ENCODE data around the gene APBA2. TPM values are rescaled to one million over a fixed set of nuclear protein-coding genes. Genes with fewer than 3 reads are reported as not detected.

The APBA2 gene
- total RNA-seq, 1 donor from 2014 or later = 30.0 TPM

DNA sequence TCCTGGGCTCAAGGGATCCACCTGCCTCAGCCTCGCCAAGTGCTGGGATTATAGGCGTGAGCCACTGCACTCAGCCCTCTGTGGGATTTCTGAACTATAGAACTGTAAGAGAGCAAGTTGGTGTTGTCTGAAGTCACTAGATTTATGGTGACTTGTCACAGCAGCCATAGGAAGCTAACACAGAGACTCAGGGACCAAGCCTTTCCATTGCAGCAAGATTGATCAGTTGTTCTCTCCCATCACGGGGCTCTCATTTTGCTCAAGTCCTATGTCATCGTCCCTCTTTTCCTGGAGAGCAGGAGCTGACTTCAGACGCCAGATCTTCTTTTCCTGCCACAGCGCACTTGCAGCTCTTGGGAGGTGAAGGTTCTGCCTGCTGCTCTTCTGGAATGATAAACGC, 61.0 kb downstream of the APBA2 start:
- TF ChIP-seq, protein P1, sequence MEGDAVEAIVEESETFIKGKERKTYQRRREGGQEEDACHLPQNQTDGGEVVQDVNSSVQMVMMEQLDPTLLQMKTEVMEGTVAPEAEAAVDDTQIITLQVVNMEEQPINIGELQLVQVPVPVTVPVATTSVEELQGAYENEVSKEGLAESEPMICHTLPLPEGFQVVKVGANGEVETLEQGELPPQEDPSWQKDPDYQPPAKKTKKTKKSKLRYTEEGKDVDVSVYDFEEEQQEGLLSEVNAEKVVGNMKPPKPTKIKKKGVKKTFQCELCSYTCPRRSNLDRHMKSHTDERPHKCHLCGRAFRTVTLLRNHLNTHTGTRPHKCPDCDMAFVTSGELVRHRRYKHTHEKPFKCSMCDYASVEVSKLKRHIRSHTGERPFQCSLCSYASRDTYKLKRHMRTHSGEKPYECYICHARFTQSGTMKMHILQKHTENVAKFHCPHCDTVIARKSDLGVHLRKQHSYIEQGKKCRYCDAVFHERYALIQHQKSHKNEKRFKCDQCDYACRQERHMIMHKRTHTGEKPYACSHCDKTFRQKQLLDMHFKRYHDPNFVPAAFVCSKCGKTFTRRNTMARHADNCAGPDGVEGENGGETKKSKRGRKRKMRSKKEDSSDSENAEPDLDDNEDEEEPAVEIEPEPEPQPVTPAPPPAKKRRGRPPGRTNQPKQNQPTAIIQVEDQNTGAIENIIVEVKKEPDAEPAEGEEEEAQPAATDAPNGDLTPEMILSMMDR (conservative IDR thresholded peaks at IDR 0.05; ENCODE audit: low read depth, low read length) = no peak
- no peak for DNase-seq (ENCODE audit: low read depth)

DNA sequence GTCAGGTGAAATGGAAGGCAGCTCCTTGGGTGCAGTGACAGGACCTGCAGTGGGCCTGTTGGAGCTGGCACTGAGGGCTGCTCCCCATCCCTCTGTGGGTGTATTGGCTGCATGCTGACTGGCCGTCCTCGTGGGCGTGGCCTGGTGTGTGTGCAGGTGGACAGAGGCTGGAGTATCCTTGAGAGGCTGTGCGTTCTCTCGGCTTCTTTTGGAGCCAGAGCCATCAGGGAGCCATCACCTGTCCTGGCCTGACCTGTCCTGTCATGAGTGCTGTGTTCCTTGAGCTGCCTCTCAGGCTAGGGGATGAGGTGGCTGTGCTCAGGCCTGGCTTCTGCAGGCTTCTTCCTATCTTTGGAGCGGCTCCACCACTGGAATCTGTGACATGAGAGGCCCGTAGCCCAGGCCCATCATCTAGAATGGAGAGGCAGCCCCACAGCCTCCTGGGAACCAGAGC, 61.5 kb downstream of the APBA2 start:
- H3K4me3 ChIP-seq (ENCODE audit: low read depth, low read length) = no peak overlapping the region
- TF ChIP-seq, protein P1 (conservative IDR thresholded peaks at IDR 0.05; ENCODE audit: low read depth, low read length) = no peak
- no peak for DNase-seq (ENCODE audit: low read depth)

More for the DNA sequence above, 61.0 kb downstream of the APBA2 start:
- no peak overlapping the region for H3K4me3 ChIP-seq (ENCODE audit: low read depth, low read length)

DNA sequence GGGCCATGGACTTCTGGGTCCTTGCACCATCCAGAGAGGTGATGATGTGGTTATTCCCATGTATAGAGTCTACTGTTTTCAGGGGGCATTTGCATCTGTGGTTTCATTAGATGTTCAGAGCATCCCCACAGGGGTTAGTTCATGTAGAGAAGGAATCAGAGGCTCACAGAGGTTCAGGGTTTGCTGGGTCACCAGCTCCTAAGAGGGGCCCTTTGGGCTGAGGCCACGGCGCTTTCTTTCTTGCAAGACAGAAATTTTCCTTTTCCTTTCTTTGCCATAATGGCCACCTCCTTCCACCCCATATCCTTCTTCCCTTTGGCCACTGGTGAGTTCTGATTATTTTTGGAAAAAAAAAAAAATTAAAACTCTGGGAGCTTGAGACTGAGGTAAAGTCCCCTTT, 62.3 kb downstream of the APBA2 start:
- TF ChIP-seq, protein P1 (conservative IDR thresholded peaks at IDR 0.05; ENCODE audit: low read depth, low read length) = no peak
- H3K4me3 ChIP-seq (ENCODE audit: low read depth, low read length) = no peak overlapping the region
- DNase-seq (ENCODE audit: low read depth) = no peak

DNA sequence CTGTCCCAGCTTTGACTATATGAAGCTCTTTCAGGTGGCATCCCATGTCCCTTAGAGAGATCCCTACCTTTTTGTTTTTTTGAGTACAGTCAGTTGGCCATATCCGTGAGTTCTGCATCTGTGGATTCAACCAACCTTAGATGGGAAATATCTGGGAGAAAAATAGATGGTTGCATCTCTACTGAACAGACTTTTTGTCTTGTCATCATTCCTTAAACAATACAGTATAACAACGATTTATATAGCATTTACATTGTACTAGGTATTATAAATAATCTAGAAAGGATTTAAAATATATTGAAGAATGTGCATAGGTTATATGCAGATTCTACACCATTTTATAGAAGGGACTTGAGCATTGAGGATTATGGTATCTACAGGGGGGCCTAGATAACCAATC, 65.1 kb downstream of the APBA2 start:
- H3K4me3 ChIP-seq (ENCODE audit: low read depth, low read length) = no peak overlapping the region
- TF ChIP-seq, protein P1 (conservative IDR thresholded peaks at IDR 0.05; ENCODE audit: low read depth, low read length) = no peak
- no peak for DNase-seq (ENCODE audit: low read depth)

DNA sequence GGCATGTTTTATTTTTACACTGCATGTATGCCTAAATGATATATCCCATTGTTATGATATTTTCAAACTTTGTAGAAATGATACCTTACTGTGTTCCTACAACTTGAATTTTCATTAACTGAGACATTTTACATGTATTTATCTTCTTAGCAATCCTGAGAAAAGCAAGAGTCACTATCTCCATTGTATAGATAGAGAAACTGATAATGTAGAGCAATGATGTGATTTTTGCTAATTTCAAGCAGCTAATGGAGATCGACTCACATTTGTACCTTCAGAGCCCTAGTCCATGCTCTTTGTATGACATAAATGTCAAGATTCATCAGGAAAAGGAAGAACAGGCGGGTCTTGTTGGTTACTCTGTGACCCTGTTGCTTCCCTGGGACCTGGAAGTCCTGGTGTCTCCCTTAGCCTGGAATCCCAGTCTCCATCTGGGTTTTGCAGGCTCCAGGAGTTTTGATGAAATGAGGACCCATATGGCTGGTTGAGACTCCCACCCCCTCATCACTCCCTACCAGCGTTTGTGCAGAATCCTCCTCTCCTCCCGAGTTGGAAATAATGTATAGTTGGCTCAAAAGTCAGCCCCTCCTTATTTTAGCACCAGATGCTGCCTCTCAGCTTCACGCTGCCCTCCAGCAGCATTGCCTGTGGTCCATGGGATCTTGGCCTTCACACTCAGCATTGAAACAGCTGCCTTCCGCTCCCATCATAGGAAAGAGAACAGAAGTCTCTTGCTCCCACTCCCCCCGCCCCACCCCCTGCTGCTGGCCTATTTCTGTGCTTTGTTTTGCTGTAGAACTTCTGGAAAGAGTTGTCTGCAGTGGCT, 67.1 kb downstream of the APBA2 start:
- H3K4me3 ChIP-seq (ENCODE audit: low read depth, low read length) = no peak overlapping the region
- no peak for DNase-seq (ENCODE audit: low read depth)
- TF ChIP-seq, protein P1 (conservative IDR thresholded peaks at IDR 0.05; ENCODE audit: low read depth, low read length) = no peak

DNA sequence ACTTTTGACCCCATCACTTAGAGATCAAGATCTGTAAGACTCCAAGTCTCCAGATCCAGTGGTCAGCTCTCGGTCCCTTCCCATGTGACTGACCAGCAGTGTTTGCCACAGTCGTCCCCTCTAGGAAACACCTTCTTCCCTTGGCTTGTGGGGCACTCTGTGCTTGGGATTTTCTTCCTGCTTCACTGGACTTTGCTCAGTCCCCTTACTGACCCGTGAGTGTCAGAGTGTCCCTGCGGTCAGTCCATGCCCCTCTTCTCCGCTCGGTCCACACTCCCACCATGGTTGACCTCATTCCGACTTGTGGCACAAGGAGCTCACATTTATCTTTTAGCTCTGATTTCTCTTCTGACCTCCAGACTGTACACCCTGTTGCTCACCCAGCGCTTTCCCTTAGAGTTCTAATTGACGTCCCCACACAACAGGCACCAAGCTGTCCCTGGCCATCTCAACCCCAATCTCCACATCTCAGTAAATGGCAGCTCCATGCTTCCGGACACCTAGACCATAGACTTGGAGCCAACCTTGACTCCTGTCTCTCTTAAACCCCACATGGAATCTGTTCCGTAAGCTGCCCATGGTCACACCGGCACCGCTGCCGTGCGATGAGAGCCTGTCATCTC, 67.9 kb downstream of the APBA2 start:
- no peak overlapping the region for H3K4me3 ChIP-seq (ENCODE audit: low read depth, low read length)
- TF ChIP-seq, protein P1 (conservative IDR thresholded peaks at IDR 0.05; ENCODE audit: low read depth, low read length) = no peak
- DNase-seq (ENCODE audit: low read depth) = no peak
